Peyer's patch (tissue), 4 donors: ENCODE results near the gene TMIE.

Experiments used
- CTCF ChIP-seq, 6 experiments: fragments of 450-650 bp in 4 of 6; fragments of 200-600 bp in 2 of 6; sonication (generic) in 1 of 6; IDR thresholded peaks; one replicate each; pipeline ENCODE4 v1.5.1; 2017 to 2019; ENCODE audit warnings: antibody characterized with exemption in 6 of 6, mild to moderate bottlenecking in 3 of 6, moderate library complexity in 1 of 6
- POLR2A ChIP-seq, 2 donors: fragments of 450-650 bp; IDR thresholded peaks; one replicate each; pipeline ENCODE4 v1.5.1; 2017; ENCODE audit warnings: antibody characterized with exemption in 2 of 2, mild to moderate bottlenecking in 2 of 2, moderate library complexity in 2 of 2

DNA sequence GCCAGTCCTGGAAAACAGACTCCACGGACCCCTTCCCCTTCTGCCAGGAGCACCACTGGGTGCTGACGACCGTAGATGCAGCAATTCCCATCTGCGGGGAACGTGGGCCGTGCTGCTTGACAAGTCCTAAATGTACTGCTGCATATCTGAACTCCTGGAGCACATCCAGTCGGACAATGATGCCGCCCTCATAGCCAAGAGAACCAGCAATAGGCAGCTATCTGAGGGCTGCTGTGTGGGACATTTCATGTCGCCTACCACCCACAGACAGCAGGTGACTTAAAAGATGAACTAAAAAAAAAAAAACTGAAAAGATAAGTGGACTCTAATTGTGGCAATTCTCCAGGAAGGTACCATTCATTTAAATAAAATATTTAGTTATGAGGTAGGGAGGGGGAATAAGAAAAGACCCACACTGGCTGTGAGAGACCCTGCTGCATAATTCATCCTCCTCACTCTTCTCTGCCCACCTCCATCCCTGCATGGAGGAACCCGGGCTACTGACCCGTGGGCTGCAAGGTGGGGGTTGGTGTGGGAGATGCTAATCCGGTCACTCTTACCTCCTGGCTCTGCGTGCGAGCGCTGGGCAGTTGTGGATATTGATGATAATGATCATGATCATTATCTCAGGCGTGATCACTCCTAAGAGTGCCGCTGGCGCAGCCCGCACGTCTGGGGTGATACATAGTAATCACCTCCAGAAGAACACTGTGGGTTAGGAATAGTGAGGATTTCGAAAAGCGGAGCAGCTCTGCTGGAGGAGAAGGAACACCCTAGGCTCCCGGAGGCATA is 36.0 kb upstream of the TMIE start:
- TF ChIP-seq CTCF (IDR thresholded peaks at IDR 0.05), result no peak
- no peak for TF ChIP-seq POLR2A (IDR thresholded peaks at IDR 0.05)
